Left cardiac atrium (tissue), 4 donors: Measurements from ENCODE around the gene MEGF9. TPM values are rescaled to one million over a fixed set of nuclear protein-coding genes. Genes with fewer than 3 reads are reported as not detected.
A peak's percentile ranks its signal among the peaks of the same experiment; 100 is the strongest.
"Not testable (repeated sequence)": the region's sequence is repeated elsewhere in the genome, so short reads cannot be mapped to it uniquely, and the experiment has no call there.

ENCODE experiments used
- ATAC-seq, 2 donors: fragments of 200-7000 bp; cut with Tn5 transposase; one replicate each; pipeline ENCODE4 v1.9.1; 2020; ENCODE audit warnings: mild to moderate bottlenecking in 2 of 2, moderate library complexity in 2 of 2
- DNase-seq: peaks from one replicate; pipeline ENCODE4 v3.0.0-alpha.2; 2020
- intact Hi-C, 2 donors: fragments of 100-400 bp; cut with DNase I; formaldehyde crosslinking; loops; one replicate each; pipeline versions ENCODE4 v1.14.1 to v1.15.1; 2022 to 2023
- long read RNA-seq: library from polyadenylated mRNA; unstranded; transcript quantifications from one replicate; pipeline ENCODE4 v2.0.0, GENCODE V29; 2021
- total RNA-seq, 2 donors: library from RNA; stranded (reverse); fragmentation: NEBNext Ultra II Directional; extraction: Animal tissue kit (Norgen Biotek cat#: 25700); gene quantifications; one replicate each; pipeline ENCODE4 v1.2.1, GENCODE V29; 2021
- donor health status: DM: no; HTN: yes; CAD: no.
- donor health status: DM: no; HTN: yes; CAD: no; lungs with severe emphysema.
- donor health status: DM: yes; HTN: yes; CAD: no.
- donor health status: Dilated cardiomyopathy.

MEGF9 gene
- total RNA-seq: 10 to 100 TPM; 17.4 to 20.2 TPM
- long read RNA-seq, partial matches to known transcripts: 0 of 2 reads
- long read RNA-seq, other reads (novel, unspliced or antisense): 2 of 2 reads

GRCh38 chr9:120714088-120714845 lies at the start of gene MEGF9:
MEGF9 (minus strand) TSS chr9:120714470; CDS start chr9:120714358, 112 bp downstream.
- DNase-seq: peak; percentile 99
- peak; percentile 97 to 98 for ATAC-seq
- intact Hi-C loops: no loop called here

GRCh38 chr9:120761006-120761405 lies 46.7 kb upstream of the MEGF9 start:
- no peak for DNase-seq
- intact Hi-C loops: loop anchor here in 1 of 2 donors (10.0 kb wide), 1 partner anchor 294 kb away; the partner anchor contains the start of gene C5
- no peak for ATAC-seq

DNA sequence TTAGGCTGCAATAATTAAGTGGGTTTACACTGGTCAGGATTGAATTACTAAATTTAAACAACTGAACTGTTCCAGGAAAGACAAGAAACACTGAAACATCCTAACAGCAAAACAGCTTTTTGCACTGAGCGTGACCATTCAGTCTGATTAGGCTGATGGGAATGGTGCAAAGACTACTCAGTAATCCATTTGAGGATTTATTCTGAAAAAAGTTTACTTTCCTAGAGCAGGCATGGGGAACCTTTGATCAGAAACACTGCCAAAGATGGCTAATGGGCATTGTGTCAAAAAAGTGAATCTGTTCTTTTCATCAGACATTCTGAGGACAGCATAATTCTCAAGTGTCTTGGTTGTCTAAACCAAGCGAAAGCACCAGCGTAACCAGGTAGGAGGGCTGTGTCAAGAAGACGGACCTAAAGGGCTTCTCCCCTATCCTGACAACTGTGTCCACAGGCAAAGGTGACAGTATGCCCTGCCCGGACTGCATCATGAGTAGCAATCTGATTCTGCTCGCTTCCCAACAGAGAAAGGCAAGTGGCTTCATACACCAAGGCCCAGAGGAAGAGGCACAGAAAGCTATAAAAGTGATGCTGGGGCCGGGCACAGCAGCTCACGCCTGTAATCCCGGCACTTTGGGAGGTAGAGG lies 45.6 kb upstream of the MEGF9 start:
- ATAC-seq (no peak), DNase-seq (no peak)
- intact Hi-C loops: loop anchor here (5.0 to 10.0 kb wide), 4 partner anchors 177 to 405 kb away; partner anchors contain the start of gene C5 (in 1 of the 2)

- ATAC-seq: no peak
- no peak for DNase-seq
- intact Hi-C loops: loop anchor here (5.0 to 10.0 kb wide), 3 partner anchors 179 to 406 kb away; no protein-coding TSS in a partner anchor
Observed at GRCh38 chr9:120758544-120758943, 44.3 kb upstream of the MEGF9 start.

DNA sequence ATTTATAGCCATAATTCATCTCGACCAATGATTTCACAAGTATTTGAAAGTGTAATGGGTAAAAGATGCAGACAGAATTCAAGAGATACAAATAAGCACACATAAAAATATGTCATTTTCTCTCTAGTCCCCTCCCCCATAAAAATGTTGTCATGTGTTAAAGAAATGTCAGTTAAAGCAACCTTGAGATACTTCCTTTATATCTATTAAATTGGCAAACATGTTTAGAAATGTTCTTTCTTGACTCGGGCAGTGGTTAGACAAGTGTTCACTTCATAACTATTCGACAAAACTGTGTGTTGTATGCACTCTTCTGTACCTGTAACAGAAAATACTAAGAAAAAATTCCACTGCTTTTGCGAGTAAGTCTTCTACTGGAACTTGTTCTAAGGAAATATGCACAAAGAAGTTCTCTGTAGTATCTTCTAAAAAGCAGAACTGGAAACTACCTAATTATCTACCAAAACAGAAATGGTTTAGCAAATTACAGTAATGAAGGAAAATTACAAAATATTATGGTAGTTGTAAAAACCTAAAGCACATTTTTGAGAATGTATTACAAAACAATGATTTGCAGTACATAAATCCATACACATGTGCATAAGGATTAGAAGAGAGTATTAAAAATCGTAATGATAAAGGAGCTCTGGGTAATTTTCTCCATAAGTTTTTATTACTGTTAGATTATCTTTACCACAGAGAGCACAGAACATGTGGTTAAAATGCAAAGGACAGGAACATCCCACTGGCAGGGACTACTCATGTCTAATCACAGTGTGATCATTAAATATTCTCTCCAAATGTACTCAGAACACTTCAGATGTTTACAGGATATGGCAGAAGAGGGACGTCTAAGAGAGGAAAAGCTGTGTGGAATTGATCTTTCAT lies 43.0 kb upstream of the MEGF9 start:
- intact Hi-C loops: loop anchor here (2.0 to 10.0 kb wide), 4 partner anchors 180 to 408 kb away; no protein-coding TSS in a partner anchor
- ATAC-seq (no peak), DNase-seq (no peak)

DNA sequence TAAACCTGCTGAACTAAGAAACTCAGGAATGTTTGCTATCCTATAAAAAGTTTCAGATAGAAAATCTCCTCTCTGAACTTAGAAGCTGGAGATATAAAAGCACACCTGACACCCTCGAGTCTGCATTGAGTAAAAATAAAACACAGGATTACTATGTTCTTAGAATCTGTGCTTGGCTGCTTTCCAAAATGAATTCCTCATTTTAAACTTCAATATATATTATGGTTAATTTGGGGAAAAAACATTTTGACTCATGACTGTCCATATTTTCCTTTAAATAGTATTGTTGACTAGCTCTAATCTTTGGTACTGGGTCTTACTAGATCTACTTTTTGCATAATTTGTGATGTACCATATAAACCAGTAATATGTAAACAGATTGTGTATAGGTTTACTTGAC lies 42.3 kb upstream of the MEGF9 start:
- DNase-seq (no peak), ATAC-seq (no peak)
- intact Hi-C loops: loop anchor here (2.0 to 10.0 kb wide), 4 partner anchors 180 to 408 kb away; no protein-coding TSS in a partner anchor

DNA sequence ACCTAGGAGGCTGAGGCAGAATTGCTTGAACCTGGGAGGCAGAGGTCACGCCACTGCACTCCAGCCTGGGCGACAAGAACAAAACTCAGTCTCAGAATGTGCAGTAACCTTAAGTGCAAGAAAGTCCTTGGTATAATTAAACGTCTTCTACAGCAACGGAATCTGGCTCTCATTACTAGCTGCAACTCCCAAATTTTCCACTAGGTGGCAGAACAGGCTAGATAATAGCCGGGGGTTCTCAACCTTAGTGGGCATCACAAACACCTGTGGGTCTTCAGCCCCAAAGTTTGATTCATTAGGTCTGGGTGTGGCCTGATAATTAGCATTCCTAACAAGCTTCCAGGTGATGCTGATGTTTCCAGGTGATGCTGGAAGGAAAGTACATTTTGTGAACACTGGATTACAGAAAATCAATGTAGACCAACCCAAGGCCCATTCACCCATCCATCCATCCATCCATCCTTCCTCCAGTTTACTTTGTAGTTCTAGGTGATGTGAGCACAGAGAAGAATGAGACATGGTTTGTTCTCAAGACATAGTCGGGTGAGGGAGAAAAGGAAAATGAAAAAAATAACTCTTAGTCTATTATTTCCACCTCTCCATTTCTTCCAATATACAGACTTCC lies 41.7 kb upstream of the MEGF9 start:
- ATAC-seq: peak; percentile 55 to 76
- intact Hi-C loops: loop anchor here (2.0 to 10.0 kb wide), 4 partner anchors 181 to 409 kb away; no protein-coding TSS in a partner anchor
- peak; percentile 33 for DNase-seq

DNA sequence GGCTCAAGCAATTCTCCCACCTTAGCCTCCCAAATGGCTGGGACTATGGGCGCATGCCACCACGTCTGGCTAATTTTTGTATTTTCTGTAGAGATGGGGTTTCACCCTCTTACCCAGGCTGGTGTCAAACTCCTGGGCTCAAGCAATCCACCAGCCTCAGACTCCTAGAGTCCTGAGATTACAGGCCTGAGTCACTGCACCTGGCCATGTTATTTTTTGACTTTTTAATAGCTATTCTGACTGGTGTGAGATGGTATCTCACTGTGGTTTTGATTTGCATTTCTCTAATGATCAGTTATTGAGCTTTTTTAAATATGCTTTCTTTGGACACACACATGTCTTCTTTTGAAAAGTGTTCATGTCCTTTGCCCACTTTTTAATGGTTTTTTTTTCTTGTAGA lies 40.8 kb upstream of the MEGF9 start:
- intact Hi-C loops: loop anchor here (5.0 to 10.0 kb wide), 3 partner anchors 182 to 410 kb away; no protein-coding TSS in a partner anchor
- ATAC-seq: no peak
- no peak for DNase-seq

- ATAC-seq: no peak
- DNase-seq: no peak
- intact Hi-C loops: loop anchor here in 1 of 2 donors (10.0 kb wide), 1 partner anchor 414 kb away; no protein-coding TSS in a partner anchor
Observed at GRCh38 chr9:120750421-120750820, 36.2 kb upstream of the MEGF9 start.

- DNase-seq, ATAC-seq: not testable (repeated sequence)
- intact Hi-C loops: loop anchor here in 1 of 2 donors (10.0 kb wide), 1 partner anchor 58 kb away; no protein-coding TSS in a partner anchor
Observed at GRCh38 chr9:120746366-120746765, 32.1 kb upstream of the MEGF9 start.

- ATAC-seq (no peak), DNase-seq (no peak)
- intact Hi-C loops: loop anchor here in 1 of 2 donors (10.0 kb wide), 1 partner anchor 60 kb away; no protein-coding TSS in a partner anchor
Observed at GRCh38 chr9:120745278-120745677, 31.0 kb upstream of the MEGF9 start.

DNA sequence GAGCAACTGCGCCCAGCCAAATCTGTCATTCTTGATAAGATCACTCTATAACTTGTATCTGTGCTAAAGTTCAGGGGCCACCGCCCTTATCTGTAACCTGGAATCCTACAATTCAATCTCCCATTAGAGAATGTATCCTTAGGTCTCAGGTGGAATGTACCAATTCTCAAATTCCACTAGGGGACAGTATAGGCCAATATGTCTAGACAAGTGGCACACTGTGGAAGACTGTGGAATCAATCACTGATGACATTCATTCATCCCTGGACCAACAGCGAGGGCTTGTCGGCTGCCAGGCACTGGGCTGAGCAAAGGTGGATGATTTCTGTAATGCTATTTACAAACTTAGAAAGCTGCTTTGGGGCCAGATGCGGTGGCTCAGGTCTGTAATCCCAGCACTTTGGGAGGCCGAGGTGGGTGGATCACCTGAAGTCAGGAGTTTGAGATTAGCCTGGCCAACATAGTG lies 28.7 kb upstream of the MEGF9 start:
- intact Hi-C loops: loop anchor here in 1 of 2 donors (10.0 kb wide), 1 partner anchor 62 kb away; no protein-coding TSS in a partner anchor
- peak in 1 of 2 donors; percentile 44 for ATAC-seq
- DNase-seq: no peak

DNA sequence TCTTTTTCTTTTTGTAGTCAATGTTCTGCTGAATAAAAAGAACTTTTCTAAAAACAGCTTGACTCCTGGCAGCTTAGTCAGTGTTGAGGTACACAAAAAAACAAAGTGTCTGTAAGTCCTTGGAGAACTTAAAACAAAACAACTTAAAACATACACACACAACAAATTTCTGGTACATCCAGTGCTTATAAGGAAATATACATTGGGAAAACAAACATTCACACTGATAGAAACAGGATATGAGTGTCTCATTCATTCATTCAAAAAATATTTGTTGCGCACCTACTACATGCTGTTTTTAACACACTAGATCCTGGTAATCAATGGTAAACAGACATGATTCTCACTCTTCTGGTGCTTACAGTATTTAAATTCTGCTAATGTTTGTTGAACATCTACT lies 27.4 kb upstream of the MEGF9 start:
- intact Hi-C loops: loop anchor here in 1 of 2 donors (10.0 kb wide), 1 partner anchor 63 kb away; no protein-coding TSS in a partner anchor
- no peak for ATAC-seq
- DNase-seq: no peak

- ATAC-seq (no peak), DNase-seq (no peak)
- intact Hi-C loops: loop anchor here in 1 of 2 donors (10.0 kb wide), 1 partner anchor 64 kb away; no protein-coding TSS in a partner anchor
Observed at GRCh38 chr9:120741191-120741590, 26.9 kb upstream of the MEGF9 start.

- ATAC-seq (no peak), DNase-seq (no peak)
- intact Hi-C loops: loop anchor here in 1 of 2 donors (10.0 kb wide), 1 partner anchor 65 kb away; no protein-coding TSS in a partner anchor
Observed at GRCh38 chr9:120740132-120740531, 25.9 kb upstream of the MEGF9 start.

- ATAC-seq (no peak), DNase-seq (no peak)
- intact Hi-C loops: no loop called here
Observed at GRCh38 chr9:120737416-120738165, 23.3 kb upstream of the MEGF9 start.

GRCh38 chr9:120736881-120737280 lies 22.6 kb upstream of the MEGF9 start:
- no peak for ATAC-seq
- intact Hi-C loops: no loop called here

More at GRCh38 chr9:120736881-120737280, 22.6 kb upstream of the MEGF9 start:
- DNase-seq: no peak
